SKM-1 treated with dmso at 0.1 percent for 144 hours (cell line): Measurements from ENCODE around the gene GAL3ST2.
"Not testable (repeated sequence)": the region's sequence is repeated elsewhere in the genome, so short reads cannot be mapped to it uniquely, and the experiment has no call there.

ENCODE experiments used
- DNase-seq: peaks from one replicate; lab custom pipeline; 2025; ENCODE audit not compliant: unreplicated experiment; lab: John Stamatoyannopoulos, UW

Gene GAL3ST2

DNA sequence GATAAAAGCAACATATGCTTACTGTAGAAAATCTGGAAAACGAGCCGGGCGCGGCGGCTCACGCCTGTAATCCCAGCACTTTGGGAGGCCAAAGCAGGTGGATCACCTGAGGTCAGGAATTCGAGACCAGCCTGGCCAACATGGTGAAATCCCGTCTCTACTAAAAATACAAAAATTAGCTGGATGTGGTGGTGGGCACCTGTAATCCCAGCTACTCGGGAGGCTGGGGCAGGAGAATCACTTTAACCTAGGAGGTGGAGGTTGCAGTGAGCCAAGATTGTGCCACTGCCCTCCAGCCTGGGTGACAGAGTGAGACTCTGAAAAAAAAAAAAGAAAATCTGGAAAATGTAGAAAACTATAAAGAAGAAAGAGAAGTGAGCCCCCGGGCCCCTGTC is 41.2 kb downstream of the GAL3ST2 start:
- not testable (repeated sequence) for DNase-seq

- no peak for DNase-seq
Measured at GRCh38 chr2:241818229-241818942, 41.8 kb downstream of the GAL3ST2 start.

DNA sequence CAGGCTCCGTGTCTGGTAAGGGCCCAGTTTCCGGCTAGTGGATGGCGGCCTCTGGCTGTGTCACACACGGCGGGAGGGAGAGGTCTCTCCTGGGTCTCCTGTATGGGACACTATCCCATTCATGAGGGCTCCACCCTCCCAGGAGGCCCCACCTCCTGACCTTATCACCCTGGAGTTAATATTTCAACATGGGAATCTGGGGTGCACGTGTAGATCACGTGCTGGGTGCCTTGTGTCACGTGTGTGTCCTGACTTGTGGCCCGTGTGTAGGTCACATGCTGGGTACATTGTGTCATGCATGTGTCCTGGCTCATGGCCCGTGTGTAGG is 42.3 kb downstream of the GAL3ST2 start:
- DNase-seq: no peak

DNA sequence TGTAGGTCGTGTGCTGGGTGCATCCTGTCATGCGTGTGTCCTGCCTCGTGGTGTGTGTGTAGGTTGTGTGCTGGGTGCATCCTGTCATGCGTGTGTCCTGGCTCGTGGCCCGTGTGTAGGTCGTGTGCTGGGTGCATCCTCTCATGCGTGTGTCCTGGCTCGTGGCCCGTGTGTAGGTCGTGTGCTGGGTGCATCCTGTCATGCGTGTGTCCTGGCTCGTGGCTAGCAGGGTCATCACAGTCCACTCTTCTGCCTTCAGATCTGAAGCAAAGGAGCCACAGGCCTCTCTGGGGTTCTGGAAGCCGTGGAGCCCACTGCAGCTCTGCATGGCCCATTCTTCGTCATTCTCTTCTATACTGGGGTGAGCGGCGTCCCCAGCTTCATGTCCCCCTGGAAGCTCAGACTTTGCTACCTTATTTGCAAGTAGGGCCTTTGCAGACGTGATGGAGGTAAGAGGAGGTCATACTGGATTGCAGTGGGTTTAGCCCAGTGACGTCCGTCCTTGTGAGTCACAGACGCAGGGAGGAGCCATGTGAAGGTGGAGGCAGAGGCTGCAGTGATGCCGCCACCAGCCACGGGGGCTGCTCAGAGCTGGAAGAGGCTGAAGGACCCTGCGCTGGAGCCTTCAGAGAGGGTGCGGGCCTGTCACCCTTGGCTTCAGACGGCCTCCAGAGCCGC is 43.5 kb downstream of the GAL3ST2 start:
- not testable (repeated sequence) for DNase-seq

- DNase-seq: no peak
Measured at GRCh38 chr2:241820625-241821384, 44.2 kb downstream of the GAL3ST2 start.

- no peak for DNase-seq
Measured at GRCh38 chr2:241821460-241822263, 45.0 kb downstream of the GAL3ST2 start.

- no peak for DNase-seq
Measured at GRCh38 chr2:241822264-241822623, 45.6 kb downstream of the GAL3ST2 start.

GRCh38 chr2:241823531-241824437 is 47.2 kb downstream of the GAL3ST2 start:
- not testable (repeated sequence) for DNase-seq

DNA sequence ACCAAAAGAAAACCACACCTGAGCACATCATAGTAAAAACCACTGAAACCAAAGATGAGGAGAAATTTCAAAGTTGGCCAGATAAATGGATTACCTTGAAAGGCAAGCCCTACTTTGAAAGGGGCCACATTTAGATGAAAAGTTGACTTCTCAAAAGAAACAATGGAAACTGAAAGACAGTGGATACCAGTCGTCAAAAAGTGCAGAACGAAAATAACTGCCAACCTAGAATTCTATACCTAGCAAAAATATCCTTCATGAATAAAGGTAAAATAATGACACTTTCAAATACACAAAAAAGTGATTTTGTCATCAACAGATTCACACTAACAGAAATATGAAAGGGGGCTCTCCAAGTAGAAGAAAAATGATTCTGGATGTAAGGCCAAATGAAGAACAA is 50.8 kb downstream of the GAL3ST2 start:
- no peak for DNase-seq

- DNase-seq: no peak
Measured at GRCh38 chr2:241833101-241833663, 56.6 kb downstream of the GAL3ST2 start.

- not testable (repeated sequence) for DNase-seq
Measured at GRCh38 chr2:241833756-241834526, 57.3 kb downstream of the GAL3ST2 start.

- no peak for DNase-seq
Measured at GRCh38 chr2:241834527-241835210, 58.0 kb downstream of the GAL3ST2 start.

GRCh38 chr2:241835611-241836010 is 59.0 kb downstream of the GAL3ST2 start:
- DNase-seq: no peak

DNA sequence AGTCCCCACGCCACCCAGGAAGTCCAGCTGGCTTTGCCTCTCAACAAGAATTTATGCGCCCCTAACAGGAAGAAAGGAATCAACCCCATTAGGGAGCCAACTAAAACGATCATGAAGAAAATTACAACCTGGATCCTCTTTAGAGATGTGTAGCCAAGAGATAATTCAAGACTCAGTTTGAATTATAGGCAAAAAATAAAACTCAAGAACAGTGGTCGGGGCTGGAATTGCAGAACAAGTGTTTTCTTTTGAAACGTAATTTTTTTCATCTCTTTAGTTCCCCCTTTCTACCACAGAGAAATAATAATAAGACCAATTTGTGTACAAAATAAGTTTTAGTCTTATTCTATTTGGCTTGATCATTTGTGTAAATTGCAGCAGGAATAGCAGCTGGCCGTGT is 59.7 kb downstream of the GAL3ST2 start:
- no peak for DNase-seq

DNA sequence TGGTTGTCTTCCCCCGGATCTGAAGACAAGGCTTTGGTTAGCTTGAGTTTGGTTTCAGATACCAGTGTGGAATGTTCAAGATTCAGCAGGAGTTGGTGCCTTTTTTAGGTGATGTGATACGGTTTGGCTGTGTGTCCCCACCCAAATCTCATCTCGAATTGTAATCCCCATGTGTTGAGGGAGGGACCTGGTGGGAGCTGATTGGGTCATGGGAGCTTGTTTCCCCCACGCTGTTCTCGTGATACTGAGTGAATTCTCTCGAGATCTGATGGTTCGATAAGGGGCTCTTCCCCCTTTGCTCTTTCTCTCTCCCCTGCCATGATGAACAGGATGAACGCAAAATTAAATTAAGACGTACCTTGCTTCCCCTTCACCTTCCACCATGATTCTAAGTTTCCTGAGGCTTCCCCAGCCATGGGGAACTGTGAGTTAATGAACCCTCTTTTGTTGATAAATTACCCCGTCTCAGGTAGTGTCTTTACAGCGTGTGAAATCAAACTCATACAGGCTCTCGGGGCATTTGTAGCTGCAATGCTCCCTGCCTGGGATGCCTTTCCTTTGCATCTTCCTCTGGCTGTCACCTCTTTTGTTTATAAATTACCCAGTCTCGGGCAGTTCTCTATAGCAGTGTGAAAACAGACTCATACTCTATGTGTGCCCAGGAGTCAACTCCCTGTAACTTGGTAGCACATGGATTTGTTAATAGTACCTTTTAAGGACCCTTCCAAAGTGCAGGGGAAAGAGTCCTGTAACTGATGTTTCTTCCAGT is 60.8 kb downstream of the GAL3ST2 start:
- no peak for DNase-seq

GRCh38 chr2:241841181-241842066 is 64.8 kb downstream of the GAL3ST2 start:
- DNase-seq: no peak

GRCh38 chr2:241842067-241842415 is 65.4 kb downstream of the GAL3ST2 start:
- DNase-seq: no peak
